Bronchial epithelial cell (primary cell): Measurements from ENCODE around the gene GPR37. TPM values are rescaled to one million over a fixed set of nuclear protein-coding genes. Genes with fewer than 3 reads are reported as not detected.

Experiments used
- DNase-seq: peaks from one replicate; pipeline ENCODE4 v3.0.0-alpha.2; 2010; ENCODE audit warnings: low read depth
- FAIRE-seq: peaks from 2 replicates; lab custom pipeline; 2011; peaks lifted over from hg19 to GRCh38; lab: Jason Lieb, UNC
- H3K27me3 ChIP-seq: 2 replicates; pipeline ENCODE4 v1.5.1; 2011; ENCODE audit warnings: low read length; ENCODE audit not compliant: control insufficient read depth, insufficient read depth
- H3K36me3 ChIP-seq: 2 replicates; pipeline ENCODE4 v1.5.1; 2011; ENCODE audit warnings: low read length; ENCODE audit not compliant: control insufficient read depth, insufficient read depth
- H3K4me3 ChIP-seq: 2 replicates; pipeline ENCODE4 v1.5.1; 2011; ENCODE audit warnings: mild to moderate bottlenecking, low read depth, low read length, control low read depth
- total RNA-seq: library from RNA; depleted of rRNA; stranded (reverse); fragments of >200 nt; gene quantifications from 2 replicates; pipeline ENCODE4 v1.2.1, GENCODE V29; 2014
- TF ChIP-seq, protein P1 (sequence below): IDR thresholded peaks from 2 replicates; pipeline ENCODE4 v1.5.1; 2011; ENCODE audit warnings: mild to moderate bottlenecking, moderate library complexity, low read length, control low read depth, inconsistent platforms; ENCODE audit not compliant: insufficient read depth, severe bottlenecking

Gene GPR37
- total RNA-seq, 1 donor from 2014 or later = 1.6 TPM

DNA sequence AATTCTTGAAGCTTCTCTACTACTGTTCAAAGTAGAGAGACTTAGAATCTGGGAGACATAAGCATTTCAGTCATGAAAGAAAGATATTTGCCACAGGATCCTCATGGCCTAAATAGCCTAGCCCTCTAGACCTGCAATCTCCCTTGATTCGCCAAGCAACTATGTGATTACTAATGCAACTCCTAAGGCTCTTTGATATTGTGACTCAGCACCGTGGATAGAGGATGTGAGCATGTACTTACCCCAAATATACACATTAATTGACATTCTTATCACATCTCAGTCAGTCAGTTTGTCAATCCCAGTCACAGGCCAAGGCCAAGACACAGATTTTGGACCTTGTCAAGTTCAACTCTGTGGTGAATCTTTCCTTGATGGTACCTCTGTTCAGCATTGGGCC is 42.6 kb downstream of the GPR37 start:
- Histone ChIP-seq H3K27me3 (no peaks in the 10 kb centered on the region), H3K4me3 (no peak overlapping the region), H3K36me3 (no peaks in the 10 kb centered on the region)
- peak; percentile 91 for DNase-seq
- TF ChIP-seq, protein P1, sequence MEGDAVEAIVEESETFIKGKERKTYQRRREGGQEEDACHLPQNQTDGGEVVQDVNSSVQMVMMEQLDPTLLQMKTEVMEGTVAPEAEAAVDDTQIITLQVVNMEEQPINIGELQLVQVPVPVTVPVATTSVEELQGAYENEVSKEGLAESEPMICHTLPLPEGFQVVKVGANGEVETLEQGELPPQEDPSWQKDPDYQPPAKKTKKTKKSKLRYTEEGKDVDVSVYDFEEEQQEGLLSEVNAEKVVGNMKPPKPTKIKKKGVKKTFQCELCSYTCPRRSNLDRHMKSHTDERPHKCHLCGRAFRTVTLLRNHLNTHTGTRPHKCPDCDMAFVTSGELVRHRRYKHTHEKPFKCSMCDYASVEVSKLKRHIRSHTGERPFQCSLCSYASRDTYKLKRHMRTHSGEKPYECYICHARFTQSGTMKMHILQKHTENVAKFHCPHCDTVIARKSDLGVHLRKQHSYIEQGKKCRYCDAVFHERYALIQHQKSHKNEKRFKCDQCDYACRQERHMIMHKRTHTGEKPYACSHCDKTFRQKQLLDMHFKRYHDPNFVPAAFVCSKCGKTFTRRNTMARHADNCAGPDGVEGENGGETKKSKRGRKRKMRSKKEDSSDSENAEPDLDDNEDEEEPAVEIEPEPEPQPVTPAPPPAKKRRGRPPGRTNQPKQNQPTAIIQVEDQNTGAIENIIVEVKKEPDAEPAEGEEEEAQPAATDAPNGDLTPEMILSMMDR = no peak
- FAIRE-seq = no peak

DNA sequence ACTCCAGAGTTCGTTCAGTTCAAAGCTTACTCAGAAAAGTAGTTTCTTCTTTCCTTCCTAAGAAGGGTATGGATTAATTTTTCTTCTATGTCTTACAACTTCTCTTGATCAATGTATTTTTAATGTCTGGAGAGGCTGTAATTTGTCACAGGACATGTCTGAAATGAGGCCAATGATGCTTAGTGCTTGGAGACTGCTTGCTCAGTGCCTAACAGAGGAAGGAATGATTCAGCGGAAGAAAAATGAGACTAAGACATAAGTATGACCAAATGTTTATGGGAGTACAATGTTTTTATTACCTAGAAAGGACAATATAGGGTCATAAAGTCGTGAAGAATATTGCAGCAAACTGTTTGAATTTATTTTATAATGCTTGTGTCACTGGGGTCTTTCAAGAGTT is 43.3 kb downstream of the GPR37 start:
- DNase-seq (peak; percentile 22), FAIRE-seq (no peak)
- H3K36me3 ChIP-seq = no peaks in the 10 kb centered on the region
- TF ChIP-seq, protein P1 = no peak
- H3K4me3 ChIP-seq = no peak overlapping the region
- no peaks in the 10 kb centered on the region for H3K27me3 ChIP-seq

DNA sequence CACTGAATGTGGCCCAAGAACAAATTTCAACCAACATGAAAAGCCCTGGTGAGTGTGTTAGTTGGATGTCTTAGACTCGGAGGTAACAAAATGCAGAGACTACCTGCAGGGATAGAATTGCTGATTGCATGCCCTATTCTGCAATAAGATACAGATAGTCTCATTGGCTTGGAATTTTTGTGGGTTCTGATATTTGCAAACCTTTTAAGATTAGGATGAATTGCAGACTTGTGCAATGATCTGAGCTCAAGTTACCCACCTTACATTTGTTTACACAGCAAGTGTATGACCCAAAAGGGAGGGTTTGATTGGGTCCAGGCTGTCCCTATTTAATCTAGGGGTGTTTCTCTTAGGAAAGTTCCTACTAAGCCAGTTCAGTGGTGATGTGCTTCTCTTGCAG is 45.4 kb downstream of the GPR37 start:
- TF ChIP-seq, protein P1 = no peak
- H3K4me3 ChIP-seq = no peak overlapping the region
- no peaks in the 10 kb centered on the region for H3K27me3 ChIP-seq
- no peaks in the 10 kb centered on the region for H3K36me3 ChIP-seq
- DNase-seq (peak; percentile 98), FAIRE-seq (no peak)

- Histone ChIP-seq H3K27me3 (no peaks in the 10 kb centered on the region), H3K36me3 (no peaks in the 10 kb centered on the region), H3K4me3 (no peak overlapping the region)
- TF ChIP-seq, protein P1 = no peak
- FAIRE-seq = no peak
- DNase-seq = peak; percentile 29
Measured at GRCh38 chr7:124718032-124718766, 47.4 kb downstream of the GPR37 start.

- Histone ChIP-seq H3K4me3 (no peak overlapping the region), H3K27me3 (no peaks in the 10 kb centered on the region), H3K36me3 (no peaks in the 10 kb centered on the region)
- no peak for FAIRE-seq
- TF ChIP-seq, protein P1 = no peak
- DNase-seq = no peak
Measured at GRCh38 chr7:124716894-124717293, 48.7 kb downstream of the GPR37 start.

GRCh38 chr7:124713086-124713485 is 52.5 kb downstream of the GPR37 start:
- DNase-seq (no peak), FAIRE-seq (no peak)
- no peak overlapping the region for H3K4me3 ChIP-seq
- no peaks in the 10 kb centered on the region for H3K27me3 ChIP-seq
- TF ChIP-seq, protein P1 = no peak
- no peaks in the 10 kb centered on the region for H3K36me3 ChIP-seq
